GM19395 (cell line): Measurements from ENCODE around the gene MRPL40.
A peak's percentile ranks its signal among the peaks of the same experiment; 100 is the strongest.

Experiments used
- ATAC-seq: cut with Tn5 transposase; IDR thresholded peaks from one replicate; pipeline ENCODE4 v1.9.1; 2021; ENCODE audit warnings: mild to moderate bottlenecking, moderate library complexity; ENCODE audit not compliant: unreplicated experiment

Gene MRPL40

GRCh38 chr22:19460036-19460435 is 27.7 kb downstream of the MRPL40 start:
- no peak for ATAC-seq

- no peak for ATAC-seq
Observed at GRCh38 chr22:19461506-19461905, 29.2 kb downstream of the MRPL40 start.

- ATAC-seq: no peak
Observed at GRCh38 chr22:19463008-19463407, 30.7 kb downstream of the MRPL40 start.

GRCh38 chr22:19463491-19464469 is 31.4 kb downstream of the MRPL40 start:
- no peak for ATAC-seq

- ATAC-seq: no peak
Observed at GRCh38 chr22:19464546-19464945, 32.2 kb downstream of the MRPL40 start.

- no peak for ATAC-seq
Observed at GRCh38 chr22:19464975-19465374, 32.6 kb downstream of the MRPL40 start.

- ATAC-seq: no peak
Observed at GRCh38 chr22:19466126-19466716, 33.9 kb downstream of the MRPL40 start.

GRCh38 chr22:19466848-19467752 is 34.8 kb downstream of the MRPL40 start:
- ATAC-seq: no peak

- no peak for ATAC-seq
Observed at GRCh38 chr22:19467912-19468311, 35.6 kb downstream of the MRPL40 start.

- ATAC-seq: no peak
Observed at GRCh38 chr22:19469421-19469820, 37.1 kb downstream of the MRPL40 start.

GRCh38 chr22:19470010-19470409 is 37.7 kb downstream of the MRPL40 start:
- ATAC-seq: no peak

- no peak for ATAC-seq
Observed at GRCh38 chr22:19471572-19471971, 39.2 kb downstream of the MRPL40 start.

- no peak for ATAC-seq
Observed at GRCh38 chr22:19472233-19472632, 39.9 kb downstream of the MRPL40 start.

GRCh38 chr22:19473578-19473977 is 41.2 kb downstream of the MRPL40 start:
- no peak for ATAC-seq

- ATAC-seq: no peak
Observed at GRCh38 chr22:19476023-19476422, 43.7 kb downstream of the MRPL40 start.

GRCh38 chr22:19477321-19478044 is 45.1 kb downstream of the MRPL40 start:
- ATAC-seq: no peak

GRCh38 chr22:19478045-19478900 is 45.9 kb downstream of the MRPL40 start:
- ATAC-seq: no peak

GRCh38 chr22:19478901-19479354 is 46.6 kb downstream of the MRPL40 start, which contains the start of gene UFD1:
Gene UFD1 (minus strand): TSS chr22:19479193. CDS start chr22:19479085, 108 bp downstream.
- peak; percentile 54 for ATAC-seq
